HG03103 (cell line): Measurements from ENCODE around the gene DBN1.

Experiments
- ATAC-seq: cut with Tn5 transposase; IDR thresholded peaks from one replicate; pipeline ENCODE4 v1.9.1; 2021; ENCODE audit warnings: low read depth; ENCODE audit not compliant: unreplicated experiment

Gene DBN1

DNA sequence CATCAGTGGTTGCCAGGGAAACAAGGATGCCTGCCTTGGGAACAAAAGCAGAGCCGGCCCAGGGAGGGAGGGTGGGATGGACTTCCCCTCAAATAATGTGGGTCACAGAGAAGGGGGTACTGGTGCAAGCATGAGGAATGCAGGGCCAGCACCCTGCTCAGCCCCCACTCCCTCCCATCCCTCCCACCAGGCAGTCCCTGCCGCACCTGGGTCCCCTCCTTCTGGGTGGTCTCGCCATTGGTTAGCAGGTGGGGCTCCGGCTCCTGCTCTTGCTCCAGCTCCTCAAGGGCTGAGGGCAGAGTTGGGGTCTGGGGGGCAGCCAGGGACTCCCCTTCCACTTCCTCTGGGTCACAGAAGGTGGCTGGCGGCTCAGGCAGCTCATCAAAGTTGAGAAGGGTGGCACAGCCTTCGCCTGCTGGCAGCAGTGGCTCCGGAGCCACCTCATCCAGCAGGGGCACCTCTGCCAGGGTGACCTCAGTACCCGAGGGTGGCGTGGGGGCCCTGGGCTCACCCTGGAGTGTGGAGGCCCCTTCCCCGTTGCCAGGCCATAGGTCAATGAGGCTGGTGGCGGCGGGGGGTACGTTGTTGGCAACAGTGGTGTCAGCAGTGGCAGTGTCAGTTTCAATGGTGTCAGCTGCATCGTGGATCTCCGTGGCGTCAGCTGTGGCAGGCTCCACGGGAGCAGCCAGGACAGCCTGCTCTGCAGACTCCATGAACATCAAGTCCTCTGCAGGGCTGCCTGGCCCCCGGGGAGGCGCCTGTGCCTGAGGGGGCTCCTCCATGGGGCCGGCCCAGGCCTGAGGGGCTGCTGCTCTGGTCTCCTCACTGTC lies 15.4 kb downstream of the DBN1 start:
- no peak for ATAC-seq

DNA sequence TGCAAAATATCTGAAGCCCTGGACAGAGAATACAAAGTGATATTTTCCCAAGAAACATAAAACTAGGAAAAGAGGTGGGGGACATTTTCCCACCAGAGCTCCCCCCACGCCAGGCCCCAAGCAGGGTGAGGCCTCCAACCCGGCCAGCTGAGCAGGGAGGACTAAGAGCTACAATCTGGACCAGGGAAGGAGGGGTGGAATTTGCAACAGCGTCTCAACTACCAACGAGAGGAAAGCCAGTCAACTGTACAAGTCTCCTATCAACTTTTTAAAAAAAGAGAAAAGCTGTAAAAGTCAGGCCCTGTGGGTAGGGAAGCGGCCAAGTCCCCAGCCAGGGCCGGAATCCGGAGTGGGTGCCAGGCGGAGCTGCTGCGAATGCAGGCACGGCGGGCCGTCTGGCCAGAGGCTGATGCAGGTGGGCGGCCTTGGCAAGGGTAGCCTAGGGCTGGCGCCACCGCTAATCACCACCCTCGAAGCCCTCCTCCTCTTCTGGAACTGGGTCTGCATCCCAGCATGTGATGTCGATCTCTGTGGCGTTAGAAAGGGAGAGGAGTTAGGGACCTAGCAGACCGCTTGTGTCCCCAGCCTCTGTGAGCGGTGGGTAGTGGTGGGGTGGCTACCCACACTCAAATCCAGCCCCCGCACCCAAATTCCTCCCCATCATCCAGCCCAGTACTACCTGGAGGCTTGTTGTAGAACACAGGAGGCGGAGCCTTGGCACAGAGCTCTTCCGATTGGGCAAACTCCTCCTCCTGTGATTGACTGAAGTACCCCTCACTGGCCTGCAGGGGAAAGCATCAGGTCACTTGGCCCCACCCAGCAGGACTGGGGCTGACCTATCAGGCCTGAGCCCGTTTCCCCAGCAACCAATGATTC lies 16.2 kb downstream of the DBN1 start:
- peak; percentile 32 for ATAC-seq

DNA sequence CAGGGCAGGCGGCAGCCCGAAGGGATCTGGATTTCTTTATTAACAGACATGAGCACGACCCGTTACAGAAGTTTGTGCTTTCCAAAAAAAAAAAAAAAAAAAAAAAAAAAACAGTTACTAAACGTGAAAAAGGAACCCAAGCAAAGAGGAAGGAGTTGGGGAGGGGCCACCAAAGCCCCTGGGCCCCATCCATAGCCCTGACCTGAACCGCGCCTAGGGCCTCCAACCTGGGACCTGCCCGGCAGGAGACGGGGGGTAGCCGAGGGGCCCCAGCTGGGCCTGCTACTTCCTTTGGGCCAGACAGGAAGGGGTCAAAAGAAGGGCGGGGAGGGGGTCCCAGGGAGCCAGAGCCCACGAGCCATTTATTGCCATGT lies 16.9 kb downstream of the DBN1 start:
- ATAC-seq, result no peak

DNA sequence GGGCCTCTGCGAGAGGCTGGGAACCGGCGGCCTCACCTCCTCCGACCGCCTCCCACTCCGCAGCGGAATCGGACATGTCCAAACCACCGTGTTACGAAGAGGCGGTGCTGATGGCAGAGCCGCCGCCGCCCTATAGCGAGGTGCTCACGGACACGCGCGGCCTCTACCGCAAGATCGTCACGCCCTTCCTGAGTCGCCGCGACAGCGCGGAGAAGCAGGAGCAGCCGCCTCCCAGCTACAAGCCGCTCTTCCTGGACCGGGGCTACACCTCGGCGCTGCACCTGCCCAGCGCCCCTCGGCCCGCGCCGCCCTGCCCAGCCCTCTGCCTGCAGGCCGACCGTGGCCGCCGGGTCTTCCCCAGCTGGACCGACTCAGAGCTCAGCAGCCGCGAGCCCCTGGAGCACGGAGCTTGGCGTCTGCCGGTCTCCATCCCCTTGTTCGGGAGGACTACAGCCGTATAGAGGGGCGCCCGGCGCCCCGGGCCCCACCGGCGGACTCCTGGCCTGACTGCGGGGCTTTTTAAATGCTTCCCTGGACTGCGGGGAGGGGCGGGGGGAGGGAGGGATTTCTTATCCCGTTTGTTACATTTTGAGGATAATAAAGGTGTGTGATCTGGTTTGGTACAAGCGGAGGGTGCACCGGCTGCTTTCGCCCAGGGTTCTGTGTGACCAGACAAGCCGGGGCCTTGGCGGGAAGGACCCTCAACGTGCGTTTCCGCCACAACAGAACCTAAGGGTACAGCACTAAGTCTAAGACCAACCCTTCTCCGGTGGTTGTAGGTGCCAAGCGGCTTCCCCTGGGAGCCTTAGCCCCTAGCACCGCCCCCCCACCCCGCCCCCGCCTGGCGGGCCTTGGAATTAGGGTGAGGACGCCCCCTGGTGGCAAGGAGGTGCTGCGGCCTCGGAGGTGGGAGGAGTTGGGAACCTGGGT lies 17.5 kb downstream of the DBN1 start:
- peak; percentile 4 for ATAC-seq

DNA sequence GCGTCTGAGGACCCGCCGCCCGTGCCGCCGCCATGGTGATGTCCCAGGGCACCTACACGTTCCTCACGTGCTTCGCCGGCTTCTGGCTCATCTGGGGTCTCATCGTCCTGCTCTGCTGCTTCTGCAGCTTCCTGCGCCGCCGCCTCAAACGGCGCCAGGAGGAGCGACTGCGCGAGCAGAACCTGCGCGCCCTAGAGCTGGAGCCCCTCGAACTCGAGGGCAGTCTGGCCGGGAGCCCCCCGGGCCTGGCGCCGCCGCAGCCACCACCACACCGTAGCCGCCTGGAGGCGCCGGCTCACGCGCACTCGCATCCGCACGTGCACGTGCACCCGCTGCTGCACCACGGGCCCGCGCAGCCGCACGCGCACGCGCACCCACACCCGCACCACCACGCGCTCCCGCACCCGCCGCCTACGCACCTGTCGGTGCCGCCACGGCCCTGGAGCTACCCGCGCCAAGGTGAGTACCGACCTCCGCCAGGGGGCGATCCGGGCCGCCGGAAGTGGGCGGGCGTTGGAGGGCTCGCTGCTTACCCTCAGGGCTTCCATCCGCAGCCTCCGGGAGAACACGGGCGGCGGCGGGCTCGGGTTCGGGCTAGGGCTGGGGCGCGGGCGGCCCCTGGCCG lies 18.3 kb downstream of the DBN1 start:
- ATAC-seq, result peak; percentile 44

DNA sequence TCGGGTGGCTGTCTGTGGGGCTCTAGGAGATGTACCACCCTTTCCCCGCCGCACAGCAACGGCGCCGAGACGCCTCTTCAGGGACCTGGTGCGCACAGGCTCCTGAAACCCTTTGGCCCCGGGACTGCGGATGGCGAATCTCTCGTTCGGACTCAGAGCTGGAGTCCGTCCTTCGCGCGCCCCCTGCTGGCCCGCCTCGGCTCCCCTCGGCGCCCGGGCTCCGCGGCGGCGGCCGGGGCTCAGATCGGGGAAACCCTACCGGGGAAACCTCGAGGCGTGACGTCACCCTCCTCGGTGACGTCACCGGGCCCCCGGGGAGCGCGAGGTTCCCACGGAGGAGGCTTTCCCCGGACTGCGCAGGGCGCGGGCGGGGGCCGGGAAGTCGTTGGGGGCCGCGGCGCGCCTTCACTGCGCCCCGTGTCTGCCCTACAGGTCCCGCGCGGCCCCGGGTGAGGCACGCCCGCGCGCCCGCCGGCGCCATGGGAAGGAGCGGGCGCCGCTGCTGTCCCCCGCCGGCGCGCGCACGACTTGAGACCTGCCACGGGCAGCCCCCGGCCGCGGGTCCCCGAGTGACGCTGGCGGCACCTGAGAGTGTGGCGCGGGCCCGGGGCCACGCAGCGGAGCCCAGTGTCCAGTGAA lies 18.9 kb downstream of the DBN1 start:
- peak; percentile 40 for ATAC-seq

DNA sequence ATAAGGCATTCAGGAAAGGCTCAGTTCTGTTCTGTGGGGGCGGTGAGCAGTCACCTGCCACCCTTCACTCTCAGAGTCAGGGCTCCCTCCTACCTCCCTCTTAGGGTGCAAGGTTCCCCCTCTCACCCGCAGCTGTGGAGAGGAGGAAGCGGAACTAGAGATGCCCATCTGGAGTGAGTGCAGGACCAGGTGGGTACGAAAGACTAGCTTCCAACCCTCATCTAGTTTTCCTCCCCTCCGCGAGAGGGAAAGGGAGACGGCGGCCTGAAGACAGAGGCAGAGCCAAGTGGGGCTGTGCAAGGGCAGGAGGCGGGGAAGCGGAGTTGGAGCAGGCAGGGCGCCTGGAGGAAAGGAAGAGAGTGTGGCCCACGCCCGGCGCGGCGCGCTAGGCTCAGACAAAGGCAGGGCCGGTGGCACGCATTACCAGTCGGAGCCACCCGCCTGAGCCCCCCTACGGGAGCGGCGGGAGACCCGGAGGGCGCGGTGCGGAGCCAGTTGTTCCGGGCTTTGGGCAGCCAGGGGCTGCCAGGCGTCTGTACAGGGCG lies 19.5 kb downstream of the DBN1 start:
- ATAC-seq, result peak; percentile 3

DNA sequence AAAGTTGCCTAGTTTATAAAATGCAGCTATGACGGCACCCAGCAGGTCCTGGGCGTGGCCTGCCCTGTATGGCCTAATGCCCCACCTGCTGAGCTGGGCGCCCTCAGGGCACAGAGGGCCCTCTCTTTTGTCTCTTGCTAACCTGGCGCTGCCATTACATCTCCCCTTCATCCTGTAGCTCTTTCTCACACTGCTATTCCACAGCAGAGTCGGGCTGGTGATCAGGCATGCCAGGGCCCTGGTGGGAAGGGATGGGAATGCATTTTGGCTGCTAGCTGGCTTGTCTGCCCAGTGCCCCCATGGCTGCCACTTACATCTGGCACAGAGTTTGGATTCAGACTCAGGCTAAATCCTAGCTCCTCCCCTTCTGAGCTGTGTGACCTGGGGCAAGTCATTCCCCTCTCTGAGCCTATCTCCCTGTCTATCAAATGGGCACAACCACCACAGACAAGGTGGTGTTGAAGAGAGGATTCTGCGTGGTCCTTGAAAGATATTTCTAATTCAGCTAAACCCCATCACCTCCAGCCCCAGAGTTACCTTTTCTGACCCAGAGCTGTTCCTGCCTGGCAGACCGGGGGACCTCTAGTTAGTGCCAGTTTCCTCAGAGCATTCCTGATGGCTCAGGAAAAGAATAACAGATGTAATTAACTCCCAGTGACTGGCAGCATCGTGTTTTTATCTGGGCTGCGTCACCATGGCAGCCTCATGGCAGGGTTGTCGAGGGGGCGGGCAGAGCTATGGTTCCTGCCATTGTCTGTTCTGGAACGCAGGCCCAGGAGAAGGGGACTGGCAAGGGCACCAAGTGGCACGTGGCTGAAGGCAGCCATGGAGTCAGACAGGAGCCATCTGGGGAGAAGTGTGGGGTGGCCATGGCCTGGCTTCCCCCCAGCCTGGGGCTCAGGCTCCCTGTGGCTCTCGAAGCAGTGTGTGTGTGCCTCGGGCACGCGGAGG lies 20.5 kb downstream of the DBN1 start:
- ATAC-seq, result no peak

DNA sequence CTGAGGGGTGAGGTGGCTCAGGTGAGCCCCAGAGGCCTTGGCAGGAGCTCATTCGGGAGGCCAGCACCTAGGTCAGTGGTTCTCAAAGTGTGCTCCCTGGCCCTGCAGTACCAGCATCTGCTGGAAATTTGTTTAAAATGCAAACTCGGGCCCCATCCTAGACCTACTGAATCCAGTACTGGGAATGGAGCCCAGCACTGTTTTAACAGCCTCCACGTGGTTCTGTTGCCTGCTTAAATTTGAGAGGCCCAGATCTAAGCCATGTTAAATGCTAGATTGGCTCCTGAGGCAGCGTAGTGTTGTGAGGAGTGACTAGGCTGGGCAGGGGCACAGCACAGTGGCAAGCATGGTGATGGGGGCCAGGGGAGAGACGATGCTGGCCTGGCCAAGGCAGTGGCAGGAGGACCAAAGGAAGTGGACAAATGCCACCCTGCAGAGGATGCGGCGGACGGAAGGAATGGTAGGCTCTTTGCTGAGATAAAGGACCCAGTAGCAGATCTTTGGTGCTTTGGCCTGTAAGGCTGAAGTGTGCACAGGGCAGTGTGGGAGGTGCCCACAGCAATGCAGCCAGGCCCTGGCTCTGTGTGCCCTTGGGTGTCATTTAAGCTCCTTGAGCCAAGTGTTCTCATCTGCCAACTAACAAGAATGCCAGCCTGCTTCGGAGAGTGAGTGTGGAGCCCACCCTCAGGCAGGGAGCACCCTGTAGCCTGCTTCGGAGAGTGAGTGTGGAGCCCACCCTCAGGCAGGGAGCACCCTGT lies 22.6 kb downstream of the DBN1 start:
- no peak for ATAC-seq

DNA sequence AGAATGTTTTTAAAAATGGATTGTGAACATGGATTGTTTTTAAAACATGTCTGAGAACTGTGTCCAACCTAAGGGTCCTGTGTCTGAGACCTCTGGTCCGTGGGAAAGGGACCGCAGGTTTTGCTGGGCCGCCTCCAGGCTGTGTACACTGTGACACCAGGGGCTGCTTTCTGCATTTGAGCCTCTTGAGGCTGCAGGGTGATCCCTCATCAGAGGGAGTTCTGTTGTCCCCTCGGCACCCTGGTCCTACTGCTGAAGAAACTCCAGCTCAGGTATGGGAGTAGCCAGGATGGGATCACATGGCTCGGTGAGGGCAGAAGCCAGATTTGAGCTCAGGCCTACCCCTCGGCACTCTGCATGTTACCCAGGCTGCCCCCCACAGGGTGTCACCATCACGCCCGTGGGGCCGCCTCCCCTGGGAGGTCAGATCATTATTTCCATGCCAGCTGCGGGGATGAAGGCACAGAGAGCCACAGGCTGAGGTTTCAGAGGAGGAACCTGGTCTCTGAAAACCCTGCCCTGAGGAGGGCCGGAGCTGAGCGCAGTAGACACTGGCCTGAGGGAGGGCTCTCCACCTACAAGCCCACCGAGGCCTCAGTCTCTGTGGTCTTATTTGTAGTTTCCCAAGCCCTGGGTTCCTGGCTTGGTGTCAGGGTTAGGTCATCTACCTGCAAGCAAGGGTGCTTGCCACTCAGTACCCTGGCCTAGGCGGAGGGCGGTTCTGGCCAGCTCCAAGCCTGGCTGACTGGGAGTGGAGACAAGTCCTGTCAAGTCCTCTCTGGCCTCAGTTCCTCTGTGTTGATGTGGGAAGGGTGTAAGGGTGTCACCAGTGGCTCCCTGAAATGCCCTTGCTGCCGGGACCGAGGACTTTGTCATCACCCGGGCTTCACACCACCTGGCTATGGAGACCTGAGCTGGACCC lies 24.0 kb downstream of the DBN1 start:
- no peak for ATAC-seq

DNA sequence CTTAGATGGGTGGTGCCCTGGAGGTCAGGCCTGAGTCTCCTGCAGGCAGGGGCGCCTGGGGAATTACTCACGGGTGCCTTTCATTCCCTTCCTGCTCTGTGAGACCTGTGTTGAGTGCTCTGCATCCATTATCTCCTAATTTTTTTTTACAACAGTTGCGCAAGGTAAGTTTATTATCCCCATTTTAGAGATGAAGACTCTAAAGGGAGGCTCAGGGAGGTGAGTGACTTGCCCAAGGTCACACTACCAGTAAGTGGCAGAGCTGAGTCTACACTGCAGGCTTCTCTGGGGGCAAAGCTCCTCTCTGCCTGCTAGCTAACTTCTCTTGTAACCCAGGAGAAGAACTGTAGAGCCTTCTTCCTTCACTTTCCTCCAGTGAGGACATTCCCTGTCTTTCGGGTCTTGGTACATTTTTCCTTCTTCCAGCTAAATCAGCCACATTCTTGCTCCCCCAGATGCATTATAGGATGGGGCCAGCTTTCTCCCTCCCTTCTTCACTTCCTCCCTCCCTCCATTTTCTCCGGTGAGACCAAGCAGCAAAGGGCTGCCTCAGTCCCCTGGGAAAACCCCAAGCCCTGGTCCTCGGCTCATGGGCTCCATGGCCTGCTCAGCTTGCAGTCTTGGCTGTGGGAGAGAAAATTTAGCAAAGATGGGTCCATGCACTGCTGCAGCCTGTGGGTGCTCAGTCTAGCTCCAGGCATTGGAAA lies 25.0 kb downstream of the DBN1 start:
- no peak for ATAC-seq

DNA sequence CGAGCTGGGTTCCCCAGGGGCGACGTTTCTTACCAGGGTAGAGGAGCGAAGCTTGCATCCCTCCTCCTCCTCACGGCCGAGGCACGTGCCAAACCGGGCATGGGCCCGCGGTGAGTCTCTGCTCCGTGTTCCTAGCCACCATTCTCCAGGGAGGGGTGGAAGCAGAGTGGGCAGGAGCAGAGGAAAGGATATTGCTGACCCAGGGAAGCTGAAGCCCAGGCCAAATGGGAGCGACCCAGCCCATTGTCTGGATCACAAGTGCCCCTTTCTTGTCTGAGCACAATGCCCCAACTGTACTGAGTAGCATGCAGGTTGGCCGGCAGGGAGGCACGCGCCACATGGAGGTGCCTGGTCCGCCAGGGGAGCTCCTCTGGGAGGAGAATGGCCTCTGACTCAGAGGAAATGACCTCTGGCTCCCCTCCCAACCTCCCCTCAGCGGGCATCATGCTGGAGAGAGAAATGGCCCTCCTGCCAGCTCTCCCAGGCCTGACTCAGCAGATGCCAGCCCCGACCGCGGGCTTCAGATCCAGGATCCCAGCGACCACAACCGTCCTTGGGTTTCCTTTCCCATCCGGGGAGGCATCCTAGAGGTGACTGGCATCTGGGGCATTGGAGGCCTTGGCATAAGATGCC lies 25.7 kb downstream of the DBN1 start:
- no peak for ATAC-seq

DNA sequence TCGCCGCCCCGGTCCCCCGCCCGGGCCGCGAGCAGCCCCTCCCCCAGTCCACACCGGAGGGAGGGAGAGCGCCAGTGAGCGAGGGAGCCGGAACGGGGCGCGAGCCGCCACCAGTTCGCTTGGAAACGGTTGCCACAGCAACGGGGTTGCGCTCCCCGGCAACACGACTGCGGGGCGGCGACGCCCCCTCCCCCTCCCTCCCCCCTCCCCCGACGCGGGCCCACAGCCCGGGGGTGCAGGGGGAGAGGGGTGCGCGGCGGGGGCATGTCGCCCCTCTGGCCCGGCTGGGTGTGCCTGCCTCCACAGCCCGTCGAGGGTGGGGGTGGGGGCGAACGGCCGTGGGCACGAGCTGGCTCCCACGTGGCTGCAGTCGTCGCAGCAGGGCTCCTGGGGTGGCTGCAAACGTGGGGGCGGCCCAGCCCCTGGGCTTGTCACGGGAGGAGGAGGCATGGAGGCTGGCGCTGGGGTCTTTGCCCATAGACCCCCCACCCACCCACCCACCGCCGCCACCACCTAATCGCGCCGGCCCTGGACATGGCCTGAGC lies 26.3 kb downstream of the DBN1 start:
- peak; percentile 35 for ATAC-seq

DNA sequence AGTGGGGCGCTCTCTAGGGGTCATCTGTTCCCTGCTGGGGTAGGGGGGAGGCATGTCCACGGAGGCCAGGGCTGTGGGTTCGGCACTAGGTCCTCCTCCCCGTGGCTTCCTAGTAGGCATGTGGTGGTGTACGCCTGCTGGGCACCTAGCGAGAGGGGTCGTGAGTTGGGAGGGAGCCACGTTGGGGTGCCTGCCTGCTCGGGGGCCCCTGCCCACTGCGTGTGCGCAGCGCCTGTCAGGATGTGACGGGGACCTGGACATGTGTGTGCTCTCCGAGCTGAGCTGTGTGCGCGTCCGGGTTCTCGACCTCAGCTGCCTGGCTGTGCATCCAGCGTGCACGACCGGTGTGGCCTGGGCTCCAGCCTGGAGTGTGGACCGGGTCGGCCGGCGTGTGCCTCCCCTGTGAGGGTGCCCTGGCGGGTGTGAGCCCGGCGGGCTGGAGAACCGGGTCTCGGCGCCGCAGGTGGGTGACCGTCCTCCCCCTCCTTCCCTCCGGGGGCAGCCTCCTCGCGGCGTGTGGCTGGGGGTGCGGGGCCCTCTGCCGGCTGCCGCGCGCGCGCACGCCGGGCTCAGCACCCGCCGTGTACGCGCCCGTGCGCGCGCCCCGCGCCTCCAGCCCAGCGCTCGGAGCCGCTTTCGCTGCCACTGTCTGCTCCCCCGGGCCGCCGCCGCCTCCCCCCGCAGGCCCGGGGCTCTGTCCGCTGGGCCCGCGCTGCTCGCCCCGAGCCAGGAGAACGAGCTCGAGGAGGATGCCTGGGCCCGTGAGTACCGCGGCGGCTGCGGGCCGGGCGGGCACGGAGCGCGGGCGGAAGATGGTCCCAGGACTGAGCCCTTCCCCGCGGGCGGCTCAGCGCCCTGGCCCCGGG lies 27.0 kb downstream of the DBN1 start, which contains the start of gene PRR7:
PRR7 (plus strand) TSS at position 615 of the 866 bp plus-strand sequence. CDS start 8,254 bp downstream, outside the sequence.
- ATAC-seq, result peak; percentile 42
